Activated T-cell treated with anti-CD3 and anti-CD28 coated beads, Interleukin-2, amount 50 U/mL, for 24 hours (primary cell): ENCODE data around the gene FIBCD1.

Experiments used
- DNase-seq: peaks from one replicate; pipeline ENCODE4 v3.0.0-alpha.2; 2020
- H3K27ac Mint-ChIP-seq: 2 replicates; pipeline ENCODE4 v1.8.0; 2020; ENCODE audit warnings: mild to moderate bottlenecking, mixed read lengths
- H3K27me3 Mint-ChIP-seq: 2 replicates; pipeline ENCODE4 v1.8.0; 2020; ENCODE audit warnings: mixed read lengths
- H3K36me3 Mint-ChIP-seq: 2 replicates; pipeline ENCODE4 v1.8.0; 2020; ENCODE audit warnings: low read depth, mixed read lengths
- H3K4me1 Mint-ChIP-seq: 2 replicates; pipeline ENCODE4 v1.8.0; 2020; ENCODE audit warnings: low read depth, mixed read lengths
- H3K4me3 Mint-ChIP-seq: 2 replicates; pipeline ENCODE4 v1.8.0; 2020; ENCODE audit warnings: mild to moderate bottlenecking, moderate library complexity, mixed read lengths
- H3K9me3 Mint-ChIP-seq: 2 replicates; pipeline ENCODE4 v1.8.0; 2020; ENCODE audit warnings: mixed read lengths

The FIBCD1 gene, protein sequence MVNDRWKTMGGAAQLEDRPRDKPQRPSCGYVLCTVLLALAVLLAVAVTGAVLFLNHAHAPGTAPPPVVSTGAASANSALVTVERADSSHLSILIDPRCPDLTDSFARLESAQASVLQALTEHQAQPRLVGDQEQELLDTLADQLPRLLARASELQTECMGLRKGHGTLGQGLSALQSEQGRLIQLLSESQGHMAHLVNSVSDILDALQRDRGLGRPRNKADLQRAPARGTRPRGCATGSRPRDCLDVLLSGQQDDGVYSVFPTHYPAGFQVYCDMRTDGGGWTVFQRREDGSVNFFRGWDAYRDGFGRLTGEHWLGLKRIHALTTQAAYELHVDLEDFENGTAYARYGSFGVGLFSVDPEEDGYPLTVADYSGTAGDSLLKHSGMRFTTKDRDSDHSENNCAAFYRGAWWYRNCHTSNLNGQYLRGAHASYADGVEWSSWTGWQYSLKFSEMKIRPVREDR

GRCh38 chr9:130938652-130939404, at the start of gene FIBCD1:
Gene FIBCD1, minus strand, starts transcription at chr9:130939247. Its CDS starts 640 bp downstream, at chr9:130938607.
- Mint-ChIP-seq H3K36me3 (no peaks in the 10 kb centered on the region), H3K27ac (no peak within 1 kb of the TSS), H3K4me1 (peaks cover 9% of the 10 kb centered on the region), H3K9me3 (no peaks in the 10 kb centered on the region), H3K27me3 (peaks cover 84% of the 10 kb centered on the region), H3K4me3 (peak within 1 kb of the TSS; percentile 68)
- peak; percentile 51 for DNase-seq

DNA sequence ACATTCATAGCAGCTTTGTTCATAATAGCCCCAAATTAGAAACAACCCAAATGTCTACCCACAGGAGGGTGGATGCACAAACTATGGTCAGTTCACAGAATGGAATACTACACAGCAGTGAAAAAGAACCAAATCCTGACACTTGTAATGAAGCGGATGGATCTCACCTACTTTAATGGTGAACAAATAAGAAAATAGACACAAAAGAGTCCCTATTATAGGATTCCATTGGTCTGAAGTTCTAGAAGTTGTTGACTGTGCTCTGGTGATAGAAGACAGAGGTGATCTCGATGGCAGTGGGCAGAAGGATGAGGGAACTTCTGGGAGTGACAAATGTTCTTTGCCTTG, 49.3 kb upstream of the FIBCD1 start:
- no peak for DNase-seq
- H3K9me3 Mint-ChIP-seq: no peaks in the 10 kb centered on the region
- H3K27me3 Mint-ChIP-seq: no peaks in the 10 kb centered on the region
- no peaks in the 10 kb centered on the region for H3K4me1 Mint-ChIP-seq
- no peaks in the 10 kb centered on the region for H3K36me3 Mint-ChIP-seq
- H3K27ac Mint-ChIP-seq: no peak overlapping the region
- no peak overlapping the region for H3K4me3 Mint-ChIP-seq

- H3K4me1 Mint-ChIP-seq: no peaks in the 10 kb centered on the region
- no peak overlapping the region for H3K27ac Mint-ChIP-seq
- no peak overlapping the region for H3K4me3 Mint-ChIP-seq
- no peak for DNase-seq
- no peaks in the 10 kb centered on the region for H3K36me3 Mint-ChIP-seq
- H3K9me3 Mint-ChIP-seq: no peaks in the 10 kb centered on the region
- H3K27me3 Mint-ChIP-seq: no peaks in the 10 kb centered on the region
Measured at GRCh38 chr9:130987738-130988399, 48.8 kb upstream of the FIBCD1 start.

GRCh38 chr9:130987054-130987453, 48.0 kb upstream of the FIBCD1 start:
- H3K36me3 Mint-ChIP-seq: no peaks in the 10 kb centered on the region
- no peaks in the 10 kb centered on the region for H3K27me3 Mint-ChIP-seq
- H3K27ac Mint-ChIP-seq: no peak overlapping the region
- no peak for DNase-seq
- H3K4me1 Mint-ChIP-seq: no peaks in the 10 kb centered on the region
- H3K9me3 Mint-ChIP-seq: no peaks in the 10 kb centered on the region
- H3K4me3 Mint-ChIP-seq: no peak overlapping the region

GRCh38 chr9:130986356-130986965, 47.4 kb upstream of the FIBCD1 start:
- H3K9me3 Mint-ChIP-seq: no peaks in the 10 kb centered on the region
- no peaks in the 10 kb centered on the region for H3K27me3 Mint-ChIP-seq
- no peaks in the 10 kb centered on the region for H3K36me3 Mint-ChIP-seq
- H3K4me1 Mint-ChIP-seq: no peaks in the 10 kb centered on the region
- no peak overlapping the region for H3K4me3 Mint-ChIP-seq
- no peak for DNase-seq
- no peak overlapping the region for H3K27ac Mint-ChIP-seq

DNA sequence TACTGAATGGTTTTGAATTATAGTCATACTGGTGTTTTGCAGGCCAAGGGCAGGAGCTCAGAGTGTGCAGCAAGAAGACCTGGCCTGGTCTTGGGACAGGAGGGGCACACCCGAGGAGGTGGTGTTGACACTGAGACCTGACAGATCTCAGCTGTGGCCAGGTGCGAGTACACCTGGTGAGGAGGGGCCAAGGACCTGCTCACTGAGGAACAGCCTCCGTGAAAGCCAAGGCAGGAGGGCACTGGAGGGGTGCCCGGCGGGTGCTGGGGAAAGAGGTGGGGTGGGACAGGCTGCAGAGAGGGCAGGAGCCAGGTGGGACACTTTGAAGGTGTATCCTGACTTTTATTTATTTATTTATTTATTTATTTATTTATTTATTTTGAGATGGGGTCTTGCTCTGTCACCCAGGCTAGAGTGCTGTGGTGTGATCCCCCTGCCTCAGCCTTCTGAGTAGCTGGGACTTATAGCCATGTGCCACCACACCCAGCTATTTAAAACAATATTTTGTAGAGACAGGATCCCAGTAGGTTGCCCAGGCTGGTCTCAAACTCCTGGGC, 46.6 kb upstream of the FIBCD1 start:
- H3K36me3 Mint-ChIP-seq: no peaks in the 10 kb centered on the region
- no peak overlapping the region for H3K27ac Mint-ChIP-seq

GRCh38 chr9:130985029-130985428, 46.0 kb upstream of the FIBCD1 start:
- H3K9me3 Mint-ChIP-seq: no peaks in the 10 kb centered on the region
- H3K36me3 Mint-ChIP-seq: no peaks in the 10 kb centered on the region
- no peak for DNase-seq
- H3K27me3 Mint-ChIP-seq: peaks cover 5% of the 10 kb centered on the region
- no peak overlapping the region for H3K4me3 Mint-ChIP-seq
- H3K4me1 Mint-ChIP-seq: no peaks in the 10 kb centered on the region
- H3K27ac Mint-ChIP-seq: no peak overlapping the region

More for the DNA sequence above, 46.6 kb upstream of the FIBCD1 start:
- no peak overlapping the region for H3K4me3 Mint-ChIP-seq
- H3K27me3 Mint-ChIP-seq: no peaks in the 10 kb centered on the region
- no peaks in the 10 kb centered on the region for H3K9me3 Mint-ChIP-seq
- DNase-seq: no peak
- no peaks in the 10 kb centered on the region for H3K4me1 Mint-ChIP-seq

DNA sequence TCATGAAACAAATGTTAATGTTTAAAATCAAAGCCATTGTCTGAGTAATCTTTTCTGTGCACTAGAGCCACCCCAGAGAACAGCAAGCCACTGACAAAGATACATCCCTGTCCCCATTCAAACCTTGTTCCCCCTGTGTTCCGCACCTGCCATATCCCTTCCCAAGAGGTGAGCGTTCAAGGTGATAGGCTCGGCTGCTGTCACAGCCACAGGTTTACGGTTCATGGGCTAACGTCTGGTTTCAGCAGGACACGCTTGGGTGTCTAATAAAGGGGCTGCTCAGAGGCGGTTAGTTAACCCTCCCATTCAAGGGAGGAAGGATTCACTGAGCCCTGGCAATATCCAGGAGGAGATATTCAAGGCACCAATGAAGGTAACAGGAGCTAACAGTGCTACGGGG, 45.5 kb upstream of the FIBCD1 start:
- H3K4me3 Mint-ChIP-seq: no peak overlapping the region
- no peaks in the 10 kb centered on the region for H3K36me3 Mint-ChIP-seq
- no peak overlapping the region for H3K27ac Mint-ChIP-seq
- H3K4me1 Mint-ChIP-seq: no peaks in the 10 kb centered on the region
- no peaks in the 10 kb centered on the region for H3K9me3 Mint-ChIP-seq
- H3K27me3 Mint-ChIP-seq: peaks cover 5% of the 10 kb centered on the region
- no peak for DNase-seq

- H3K4me1 Mint-ChIP-seq: no peaks in the 10 kb centered on the region
- no peaks in the 10 kb centered on the region for H3K9me3 Mint-ChIP-seq
- H3K4me3 Mint-ChIP-seq: no peak overlapping the region
- H3K27me3 Mint-ChIP-seq: peaks cover 5% of the 10 kb centered on the region
- no peak for DNase-seq
- no peak overlapping the region for H3K27ac Mint-ChIP-seq
- no peaks in the 10 kb centered on the region for H3K36me3 Mint-ChIP-seq
Measured at GRCh38 chr9:130983970-130984369, 44.9 kb upstream of the FIBCD1 start.

DNA sequence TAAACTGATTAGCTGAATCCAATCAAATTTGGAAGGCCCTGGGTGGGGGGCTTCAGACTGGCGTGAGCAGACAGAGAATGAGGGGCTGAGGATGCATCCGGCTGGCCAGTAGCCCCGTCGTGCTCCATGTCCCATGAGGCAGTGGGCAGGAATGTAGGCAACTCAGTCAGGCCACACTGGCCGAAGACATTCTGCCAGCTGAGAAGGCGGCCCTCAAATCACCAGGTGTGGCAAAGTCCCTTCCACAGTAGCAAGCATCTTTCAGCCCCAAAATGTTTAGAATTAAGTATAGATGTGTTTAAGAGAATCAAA, 44.3 kb upstream of the FIBCD1 start:
- H3K9me3 Mint-ChIP-seq: no peaks in the 10 kb centered on the region
- no peak overlapping the region for H3K4me3 Mint-ChIP-seq
- H3K27me3 Mint-ChIP-seq: peaks cover 5% of the 10 kb centered on the region
- H3K4me1 Mint-ChIP-seq: no peaks in the 10 kb centered on the region
- no peaks in the 10 kb centered on the region for H3K36me3 Mint-ChIP-seq
- no peak for DNase-seq
- no peak overlapping the region for H3K27ac Mint-ChIP-seq

DNA sequence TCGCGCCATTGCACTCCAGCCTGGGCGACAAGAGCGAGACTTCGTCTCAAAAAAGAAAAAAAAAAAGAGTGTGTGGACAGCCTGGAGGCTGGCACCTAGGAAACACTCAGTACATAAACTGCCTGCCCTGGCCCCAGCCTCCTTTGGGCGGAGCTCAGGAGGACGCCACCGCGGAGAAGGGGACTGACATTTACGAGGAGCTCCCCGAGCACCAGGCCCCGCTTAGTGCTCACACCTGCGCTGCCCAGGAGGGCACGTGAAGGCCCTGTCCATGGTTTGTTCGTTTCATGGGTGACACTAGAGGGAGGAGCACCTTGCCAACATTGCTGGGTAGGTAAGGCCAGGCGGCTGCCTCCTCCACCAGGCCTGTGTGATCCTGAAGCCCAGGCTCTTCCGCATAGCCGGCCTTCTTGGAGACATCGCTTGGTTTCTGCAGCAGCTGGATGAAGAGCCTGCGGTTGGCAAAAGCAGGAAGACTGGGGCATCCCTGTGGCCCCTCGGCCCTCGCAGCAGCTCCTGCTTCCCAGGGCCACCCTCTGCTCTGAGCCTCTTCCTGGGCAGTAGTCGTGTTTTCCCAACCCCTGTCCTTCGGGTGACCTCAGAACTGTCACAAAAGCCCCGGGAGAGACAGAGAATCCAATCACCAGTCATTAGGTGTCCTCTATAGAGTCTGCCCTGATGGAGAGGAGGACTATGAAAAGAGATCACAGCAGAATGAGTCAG, 43.8 kb upstream of the FIBCD1 start:
- no peaks in the 10 kb centered on the region for H3K36me3 Mint-ChIP-seq
- H3K27ac Mint-ChIP-seq: no peak overlapping the region
- no peaks in the 10 kb centered on the region for H3K4me1 Mint-ChIP-seq
- no peak overlapping the region for H3K4me3 Mint-ChIP-seq
- peaks cover 5% of the 10 kb centered on the region for H3K27me3 Mint-ChIP-seq
- H3K9me3 Mint-ChIP-seq: no peaks in the 10 kb centered on the region
- no peak for DNase-seq

GRCh38 chr9:130981756-130982137, 42.7 kb upstream of the FIBCD1 start:
- Mint-ChIP-seq H3K36me3 (no peaks in the 10 kb centered on the region), H3K9me3 (no peaks in the 10 kb centered on the region), H3K4me1 (no peaks in the 10 kb centered on the region), H3K27me3 (peaks cover 5% of the 10 kb centered on the region), H3K27ac (no peak overlapping the region), H3K4me3 (no peak overlapping the region)
- DNase-seq: no peak

GRCh38 chr9:130981002-130981755, 42.1 kb upstream of the FIBCD1 start:
- DNase-seq: no peak
- H3K36me3 Mint-ChIP-seq: no peaks in the 10 kb centered on the region
- no peak overlapping the region for H3K4me3 Mint-ChIP-seq
- H3K27ac Mint-ChIP-seq: no peak overlapping the region
- H3K4me1 Mint-ChIP-seq: no peaks in the 10 kb centered on the region
- H3K27me3 Mint-ChIP-seq: peaks cover 5% of the 10 kb centered on the region
- no peaks in the 10 kb centered on the region for H3K9me3 Mint-ChIP-seq
